Measurements from ENCODE around the gene CLIC4.

CLIC4 gene

GRCh38 chr1:24841593-24841992, 96.3 kb downstream of the CLIC4 start:
- H3K4me3 ChIP-seq (replicated peaks; ENCODE audit: low read depth, low read length): no peak overlapping the region
- no peak for TF ChIP-seq CTCF (IDR thresholded peaks at IDR 0.05; ENCODE audit: low read depth, low read length, missing control alignments)
- no peak for DNase-seq (ENCODE audit: extremely low read depth, low read depth)

- H3K4me3 ChIP-seq (replicated peaks; ENCODE audit: low read depth, low read length): no peak overlapping the region
- no peak for TF ChIP-seq CTCF (IDR thresholded peaks at IDR 0.05; ENCODE audit: low read depth, low read length, missing control alignments)
- no peak for DNase-seq (ENCODE audit: extremely low read depth, low read depth)
These were observed 101.4 kb downstream of the CLIC4 start for GRCh38 chr1:24846671-24847070.

- peak overlapping the region; percentile 44 for H3K4me3 ChIP-seq (replicated peaks; ENCODE audit: low read depth, low read length)
- peak; percentile 88 for TF ChIP-seq CTCF (IDR thresholded peaks at IDR 0.05; ENCODE audit: low read depth, low read length, missing control alignments)
- peak; percentile 69 for DNase-seq (ENCODE audit: extremely low read depth, low read depth)
These were observed 103.0 kb downstream of the CLIC4 start for GRCh38 chr1:24847995-24848881.

GRCh38 chr1:24849672-24850295, 104.5 kb downstream of the CLIC4 start:
- peak; percentile 32 for TF ChIP-seq CTCF (IDR thresholded peaks at IDR 0.05; ENCODE audit: low read depth, low read length, missing control alignments)
- DNase-seq (ENCODE audit: extremely low read depth, low read depth): no peak
- no peak overlapping the region for H3K4me3 ChIP-seq (replicated peaks; ENCODE audit: low read depth, low read length)

GRCh38 chr1:24850328-24850920, 105.2 kb downstream of the CLIC4 start:
- no peak overlapping the region for H3K4me3 ChIP-seq (replicated peaks; ENCODE audit: low read depth, low read length)
- DNase-seq (ENCODE audit: extremely low read depth, low read depth): no peak
- TF ChIP-seq CTCF (IDR thresholded peaks at IDR 0.05; ENCODE audit: low read depth, low read length, missing control alignments): no peak

- DNase-seq (ENCODE audit: extremely low read depth, low read depth): no peak
- H3K4me3 ChIP-seq (replicated peaks; ENCODE audit: low read depth, low read length): no peak overlapping the region
- TF ChIP-seq CTCF (IDR thresholded peaks at IDR 0.05; ENCODE audit: low read depth, low read length, missing control alignments): no peak
These were observed 108.4 kb downstream of the CLIC4 start for GRCh38 chr1:24853649-24854048.

Measured in HFF-Myc (cell line).